HCT116 (cell line): ENCODE data around the gene DENND5A. TPM values are rescaled to one million over a fixed set of nuclear protein-coding genes. Genes with fewer than 3 reads are reported as not detected.

ENCODE experiments used
- ATAC-seq: fragments of 200-7000 bp; cut with Tn5 transposase; 2 replicates; pipeline ENCODE4 v1.9.1; 2020; ENCODE audit warnings: mild to moderate bottlenecking, moderate library complexity
- BruUV-seq: library from RNA; stranded (reverse); fragments of 400-500 nt; replicated peaks from 2 replicates; lab custom pipeline; 2021; lab: Mats Ljungman, UMichigan
- CTCF ChIA-PET: fragments of 300-600 bp; sonication (Branson Sonifier 250); formaldehyde crosslinking; loops from one replicate; lab custom pipeline; 2021; ENCODE audit warnings: antibody characterized with exemption; lab: Charles Lee
- POLR2A ChIA-PET: fragments of 300-600, 350-600 bp; sonication (Branson Sonifier 250); formaldehyde crosslinking; loops from one replicate; lab custom pipeline; 2021; ENCODE audit warnings: antibody characterized with exemption; lab: Charles Lee
- RAD21 ChIA-PET, 2 experiments: fragments of 300-600 bp; sonication (Branson Sonifier 250); formaldehyde crosslinking; loops; one replicate each; lab custom pipeline; 2023; ENCODE audit warnings: low total read pairs in 2 of 2; ENCODE audit not compliant: uncharacterized antibody in 2 of 2, unreplicated experiment in 2 of 2, low non-redundant PET in 1 of 2; lab: Charles Lee
- DNase-seq: peaks from one replicate; pipeline ENCODE4 v3.0.0-alpha.2; 2010; ENCODE audit warnings: low read depth, low spot score
- H2AFZ ChIP-seq: fragments of 200-600 bp; shearing (Covaris generic), sonication (generic); 2 replicates; pipeline ENCODE4 v1.6.1; 2017; ENCODE audit warnings: low read depth, mixed run types, mixed read lengths, antibody characterized with exemption, low read length; ENCODE audit not compliant: poor library complexity, severe bottlenecking
- H3K27ac ChIP-seq: 2 replicates; pipeline ENCODE4 v1.5.1; 2012; ENCODE audit warnings: low read depth, low read length
- H3K27me3 ChIP-seq: fragments of 200-600 bp; sonication (generic); 2 replicates; pipeline ENCODE4 v1.6.1; 2016; ENCODE audit warnings: mixed run types, low read length, mixed read lengths; ENCODE audit not compliant: insufficient read depth
- H3K36me3 ChIP-seq, 2 experiments: fragments of 200-500 bp in 1 of 2; fragments of 200-600 bp in 1 of 2; sonication (Bioruptor generic) in 1 of 2; sonication (generic) in 1 of 2; 2 replicates each; pipeline versions ENCODE4 v1.5.1 to v1.6.1; 2014 to 2016; ENCODE audit warnings: low read length in 2 of 2, inconsistent platforms in 1 of 2, mixed read lengths in 1 of 2, mixed run types in 1 of 2; ENCODE audit not compliant: insufficient read depth in 2 of 2, control insufficient read depth in 1 of 2
- H3K4me1 ChIP-seq, 2 experiments: fragments of 200-600 bp in 1 of 2; sonication (generic) in 1 of 2; 2 replicates each; pipeline versions ENCODE4 v1.5.1 to v1.6.1; 2012 to 2017; ENCODE audit warnings: low read length in 2 of 2, inconsistent platforms in 1 of 2, mild to moderate bottlenecking in 1 of 2, mixed read lengths in 1 of 2, mixed run types in 1 of 2, moderate library complexity in 1 of 2; ENCODE audit not compliant: insufficient read depth in 2 of 2, control insufficient read depth in 1 of 2
- H3K4me2 ChIP-seq: fragments of 200-600 bp; sonication (generic); 2 replicates; pipeline ENCODE4 v1.6.1; 2017; ENCODE audit warnings: mixed run types, low read length, mixed read lengths
- H3K4me3 ChIP-seq, 2 experiments: fragments of 200-600 bp in 1 of 2; sonication (generic) in 1 of 2; replicated peaks in 1 of 2; 2 replicates each; pipeline ENCODE4 v1.5.1; 2011 to 2016; ENCODE audit warnings: low read length in 2 of 2, control low read depth in 1 of 2, low read depth in 1 of 2, mild to moderate bottlenecking in 1 of 2, mixed read lengths in 1 of 2, mixed run types in 1 of 2
- H3K79me2 ChIP-seq: fragments of 200-600 bp; sonication (generic); 2 replicates; pipeline ENCODE4 v1.6.1; 2017; ENCODE audit warnings: mild to moderate bottlenecking, mixed run types, low read length, moderate library complexity, mixed read lengths; ENCODE audit not compliant: insufficient read depth
- H3K9ac ChIP-seq: fragments of 200-600 bp; sonication (generic); 2 replicates; pipeline ENCODE4 v1.6.1; 2016; ENCODE audit warnings: low read length, mixed read lengths
- H3K9me2 ChIP-seq: fragments of 200-600 bp; sonication (generic), shearing (Covaris generic); 2 replicates; pipeline ENCODE4 v1.6.1; 2017; ENCODE audit warnings: mixed run types, mild to moderate bottlenecking, moderate library complexity; ENCODE audit not compliant: insufficient read depth
- H3K9me3 ChIP-seq, 2 experiments: fragments of 200-500 bp in 1 of 2; fragments of 200-600 bp in 1 of 2; sonication (Bioruptor generic) in 1 of 2; sonication (generic) in 1 of 2; 2 replicates each; pipeline ENCODE4 v1.6.1; 2014 to 2017; ENCODE audit warnings: low read length in 2 of 2, mixed read lengths in 2 of 2, inconsistent platforms in 1 of 2, low read depth in 1 of 2, mild to moderate bottlenecking in 1 of 2, mixed run types in 1 of 2, moderate library complexity in 1 of 2; ENCODE audit not compliant: control insufficient read depth in 1 of 2, insufficient read depth in 1 of 2
- H4K20me1 ChIP-seq: fragments of 200-600 bp; sonication (generic), shearing (Covaris generic); 2 replicates; pipeline ENCODE4 v1.6.1; 2017; ENCODE audit warnings: mixed run types, mild to moderate bottlenecking, moderate library complexity; ENCODE audit not compliant: insufficient read depth
- ATF3 ChIP-seq: IDR thresholded peaks from 2 replicates; pipeline ENCODE4 v1.6.1; 2012
- FOSL1 ChIP-seq: IDR thresholded peaks from 2 replicates; pipeline ENCODE4 v1.6.1; 2012; ENCODE audit warnings: low read depth
- MAX ChIP-seq: IDR thresholded peaks from 2 replicates; pipeline ENCODE4 v1.6.1; 2012
- POLR2A ChIP-seq: IDR thresholded peaks from 2 replicates; pipeline ENCODE4 v1.7.0; 2011; ENCODE audit warnings: borderline replicate concordance; ENCODE audit not compliant: insufficient read depth, insufficient read length; ENCODE audit errors: extremely low read depth
- POLR2AphosphoS5 ChIP-seq: IDR thresholded peaks from 2 replicates; pipeline ENCODE4 v1.6.1; 2011; ENCODE audit warnings: mild to moderate bottlenecking, low read depth, low read length, moderate library complexity
- RAD21 ChIP-seq: IDR thresholded peaks from 2 replicates; pipeline ENCODE4 v1.6.1; 2012; ENCODE audit warnings: low read depth, mild to moderate bottlenecking
- REST ChIP-seq: IDR thresholded peaks from 2 replicates; pipeline ENCODE4 v1.6.1; 2012; ENCODE audit warnings: low read depth
- SIN3A ChIP-seq: IDR thresholded peaks from 2 replicates; pipeline ENCODE4 v1.6.1; 2012; ENCODE audit warnings: low read depth
- SRF ChIP-seq: IDR thresholded peaks from 2 replicates; pipeline ENCODE4 v1.6.1; 2012; ENCODE audit warnings: low read depth
- TCF7L2 ChIP-seq: IDR thresholded peaks from 2 replicates; pipeline ENCODE4 v1.7.0; 2011; ENCODE audit warnings: borderline replicate concordance, inconsistent platforms; ENCODE audit not compliant: insufficient read depth, insufficient read length; ENCODE audit errors: extremely low read depth
- ZFX ChIP-seq: fragments of 450-650 bp; IDR thresholded peaks from 2 replicates; pipeline ENCODE4 v1.6.1; 2017
- ZNF274 ChIP-seq: fragments of 200-500 bp; sonication (Bioruptor generic); IDR thresholded peaks from 2 replicates; pipeline ENCODE4 v1.6.1; 2014; ENCODE audit warnings: mild to moderate bottlenecking, low read depth, low read length, inconsistent platforms
- intact Hi-C: fragments of 100-400 bp; cut with micrococcal nuclease; formaldehyde crosslinking; loops from 2 replicates; pipeline ENCODE4 v1.10.0; 2022
- total RNA-seq: library from RNA; stranded (reverse); gene quantifications from one replicate; pipeline ENCODE4 v1.2.1, GENCODE V29; 2021; ENCODE audit not compliant: unreplicated experiment

Gene DENND5A
- total RNA-seq, 1 experiment from 2014 or later, result 48.6 TPM

- peaks cover under 1% of the 10 kb centered on the region in 2 experiments; a peak in 2 of 4 replicates for H3K4me1 ChIP-seq
- H3K4me2 ChIP-seq, result no peak overlapping the region
- no peaks in the 10 kb centered on the region for H3K27me3 ChIP-seq
- ATAC-seq (no peak), DNase-seq (no peak)
- BruUV-seq, result no TSS peak
- H3K9me2 ChIP-seq, result no peaks in the 10 kb centered on the region
- no peak overlapping the region for H2AFZ ChIP-seq
- H3K9me3 ChIP-seq, result no peaks in the 10 kb centered on the region
- H3K79me2 ChIP-seq, result no peaks in the 10 kb centered on the region
- no peak overlapping the region for H3K9ac ChIP-seq
- ChIA-PET POLR2A (no interaction called here), RAD21 (no interaction called here), CTCF (interaction anchor here (0.6 kb wide), 1 partner anchor 886 kb away, joined by 3 read pairs; no protein-coding TSS in a partner anchor)
- H4K20me1 ChIP-seq, result no peaks in the 10 kb centered on the region
- TF ChIP-seq SIN3A, result no peak
- TF ChIP-seq TCF7L2, result no peak
- TF ChIP-seq ATF3, result no peak
- TF ChIP-seq FOSL1, result no peak
- TF ChIP-seq ZFX, result no peak
- TF ChIP-seq ZNF274, result no peak
- TF ChIP-seq MAX, result no peak
- TF ChIP-seq POLR2AphosphoS5, result no peak
- TF ChIP-seq RAD21, result no peak
- no peak for TF ChIP-seq POLR2A
- TF ChIP-seq REST, result no peak
- no peak for TF ChIP-seq SRF
- no peak overlapping the region for H3K4me3 ChIP-seq
- intact Hi-C loops, result no loop called here
- H3K36me3 ChIP-seq, result 0 out of 4 replicates have a peak, but pooled peaks cover 0 to 3% of the 10 kb centered on the region in 2 experiments
- H3K27ac ChIP-seq, result no peak overlapping the region
These were observed 132.8 kb downstream of the DENND5A start for GRCh38 chr11:9132203-9132878.
